ENCODE data around the gene CDC26.

CDC26 gene

DNA sequence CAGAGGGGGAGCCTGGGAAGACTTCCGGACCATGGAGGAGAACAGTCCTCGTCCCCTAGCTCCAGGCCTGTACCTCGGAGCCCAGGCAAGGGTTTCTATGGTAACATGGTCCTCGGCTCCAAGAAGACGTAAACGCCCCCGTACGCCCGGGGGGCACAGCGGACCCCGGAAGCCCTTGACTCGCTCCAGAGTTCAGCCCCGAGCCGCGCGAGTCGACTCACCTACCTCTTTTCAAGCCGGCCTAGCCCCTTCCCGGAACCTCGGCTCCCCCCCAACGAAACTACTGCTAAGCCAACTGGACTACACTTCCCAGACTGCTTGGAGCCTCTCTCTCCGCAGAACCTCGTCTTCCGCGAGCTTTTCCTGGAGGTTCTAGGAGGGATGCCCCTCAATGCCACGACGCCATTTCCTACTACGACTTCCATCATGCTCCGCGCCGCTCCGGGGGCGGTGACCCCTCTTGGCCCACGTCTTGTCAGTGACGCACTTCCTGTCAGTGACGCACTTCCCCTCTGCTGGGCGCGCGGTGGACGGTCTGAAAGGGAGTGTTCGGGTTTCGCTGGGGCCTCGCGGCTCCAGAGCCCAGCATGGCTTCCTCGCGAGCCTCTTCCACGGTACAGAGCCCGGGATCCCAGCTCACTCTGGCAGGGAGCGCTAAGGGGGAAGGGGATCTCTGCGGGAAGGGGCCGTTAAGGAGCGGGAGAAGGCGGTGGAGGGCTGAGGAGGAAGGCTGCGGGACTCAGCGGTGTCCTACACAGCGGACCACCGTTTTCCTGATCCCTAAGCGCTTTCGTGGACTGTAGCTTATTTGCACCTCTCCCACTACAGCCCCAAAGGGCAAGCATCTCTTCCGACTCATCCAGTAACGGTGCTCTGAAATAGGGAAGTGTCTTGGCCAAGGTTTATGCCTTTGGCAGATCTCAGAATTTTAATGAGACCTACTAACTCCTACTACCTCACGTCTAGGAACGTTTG is at the start of gene CDC26, which contains the start of gene PRPF4:
CDC26 (minus strand) TSS at position 416 of the 975 bp plus-strand sequence. CDS start 3,065 bp downstream, outside the sequence.
PRPF4 (plus strand) TSS at position 502 of the 975 bp plus-strand sequence; CDS start at position 588, 86 bp downstream.
- ChIA-PET CTCF (interaction anchor here (0.6 to 5.8 kb wide), 44 partner anchors 11 to 406 kb away, joined by 3 to 96 read pairs (median 5); partner anchors contain the start of genes ALAD, BSPRY, C9orf43 and FKBP15), POLR2A (interaction anchor here (0.7 to 1.4 kb wide), 5 partner anchors 54 to 248 kb away, joined by 3 read pairs; partner anchors contain the start of genes C9orf43, FKBP15, POLE3 and SLC31A1)
- TF ChIP-seq, protein P1, sequence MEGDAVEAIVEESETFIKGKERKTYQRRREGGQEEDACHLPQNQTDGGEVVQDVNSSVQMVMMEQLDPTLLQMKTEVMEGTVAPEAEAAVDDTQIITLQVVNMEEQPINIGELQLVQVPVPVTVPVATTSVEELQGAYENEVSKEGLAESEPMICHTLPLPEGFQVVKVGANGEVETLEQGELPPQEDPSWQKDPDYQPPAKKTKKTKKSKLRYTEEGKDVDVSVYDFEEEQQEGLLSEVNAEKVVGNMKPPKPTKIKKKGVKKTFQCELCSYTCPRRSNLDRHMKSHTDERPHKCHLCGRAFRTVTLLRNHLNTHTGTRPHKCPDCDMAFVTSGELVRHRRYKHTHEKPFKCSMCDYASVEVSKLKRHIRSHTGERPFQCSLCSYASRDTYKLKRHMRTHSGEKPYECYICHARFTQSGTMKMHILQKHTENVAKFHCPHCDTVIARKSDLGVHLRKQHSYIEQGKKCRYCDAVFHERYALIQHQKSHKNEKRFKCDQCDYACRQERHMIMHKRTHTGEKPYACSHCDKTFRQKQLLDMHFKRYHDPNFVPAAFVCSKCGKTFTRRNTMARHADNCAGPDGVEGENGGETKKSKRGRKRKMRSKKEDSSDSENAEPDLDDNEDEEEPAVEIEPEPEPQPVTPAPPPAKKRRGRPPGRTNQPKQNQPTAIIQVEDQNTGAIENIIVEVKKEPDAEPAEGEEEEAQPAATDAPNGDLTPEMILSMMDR (IDR thresholded peaks at IDR 0.05; ENCODE audit: control extremely low read depth, extremely low read depth, low read depth, missing control alignments): no peak
- peak; percentile 97 for DNase-seq (ENCODE audit: extremely low spot score)

DNA sequence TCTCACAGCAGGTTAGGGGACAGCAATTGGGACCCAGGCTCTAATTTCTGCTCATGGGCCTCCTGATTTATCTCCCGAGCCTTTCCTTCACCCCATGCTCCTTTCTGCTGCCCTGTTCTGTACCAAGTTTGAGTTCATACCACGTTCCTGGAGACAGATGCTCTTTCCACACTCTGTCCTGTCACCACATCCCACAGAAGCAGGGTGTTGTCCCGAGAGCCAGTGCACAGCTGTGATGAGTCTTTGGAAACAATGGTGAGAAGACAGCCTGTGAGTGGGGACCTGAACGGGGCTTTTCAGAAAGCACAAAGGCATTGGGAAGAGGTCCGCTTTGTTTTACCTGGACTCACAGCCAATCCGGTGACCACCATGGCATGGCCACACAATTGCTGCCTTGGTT is 47.3 kb upstream of the CDC26 start:
- ChIA-PET CTCF (no interaction called here), POLR2A (no interaction called here)
- TF ChIP-seq, protein P1 (IDR thresholded peaks at IDR 0.05; ENCODE audit: control extremely low read depth, extremely low read depth, low read depth, missing control alignments): no peak
- DNase-seq (ENCODE audit: extremely low spot score): no peak

DNA sequence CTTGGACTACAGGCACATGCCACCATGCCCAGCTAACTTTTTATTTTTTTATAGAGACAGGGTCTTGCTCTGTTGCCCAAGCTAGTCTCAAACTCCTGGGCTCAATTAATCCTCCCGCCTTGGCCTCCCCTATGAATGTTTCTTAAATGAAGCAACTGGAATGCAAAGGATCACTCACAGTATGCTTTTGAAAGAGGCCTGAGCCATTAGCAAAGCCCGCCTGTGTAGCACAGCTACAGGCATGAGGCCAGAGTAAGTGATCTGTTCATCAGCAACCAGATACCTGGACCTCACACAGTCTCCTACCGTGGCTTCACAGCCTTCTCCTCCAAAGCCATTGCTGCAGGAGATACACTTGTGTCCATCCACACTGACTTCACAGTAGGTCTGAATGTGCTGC is 44.7 kb upstream of the CDC26 start:
- DNase-seq (ENCODE audit: extremely low spot score): no peak
- ChIA-PET POLR2A (no interaction called here), CTCF (interaction anchor here (0.7 to 1.8 kb wide), 5 partner anchors 20 to 338 kb away, joined by 3 to 8 read pairs (median 5); partner anchors contain the start of gene WDR31)
- TF ChIP-seq, protein P1 (IDR thresholded peaks at IDR 0.05; ENCODE audit: control extremely low read depth, extremely low read depth, low read depth, missing control alignments): no peak

DNA sequence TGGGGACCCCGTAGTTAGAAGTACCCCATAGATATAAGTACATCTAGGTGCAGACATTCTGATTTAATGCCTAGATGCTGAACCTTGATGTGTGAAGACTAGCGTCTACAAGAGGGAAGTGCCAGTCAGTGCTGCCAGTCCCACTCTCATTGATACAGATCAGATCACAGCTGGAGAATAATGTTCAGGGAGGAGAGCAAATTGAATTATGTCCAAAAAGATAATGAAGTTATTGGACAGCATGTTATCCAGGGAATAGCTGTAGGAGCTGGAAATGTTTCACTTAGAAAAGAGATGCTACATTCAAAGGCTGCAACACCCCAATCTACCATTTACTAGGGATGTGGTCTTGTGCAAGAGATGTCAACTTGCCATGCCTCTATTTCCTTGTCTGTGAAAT is 43.7 kb upstream of the CDC26 start:
- CTCF ChIA-PET: interaction anchor here (1.0 to 1.8 kb wide), 7 partner anchors 12 to 339 kb away, joined by 3 to 8 read pairs (median 3); partner anchors contain the start of genes ALAD and WDR31
- POLR2A ChIA-PET: no interaction called here

DNA sequence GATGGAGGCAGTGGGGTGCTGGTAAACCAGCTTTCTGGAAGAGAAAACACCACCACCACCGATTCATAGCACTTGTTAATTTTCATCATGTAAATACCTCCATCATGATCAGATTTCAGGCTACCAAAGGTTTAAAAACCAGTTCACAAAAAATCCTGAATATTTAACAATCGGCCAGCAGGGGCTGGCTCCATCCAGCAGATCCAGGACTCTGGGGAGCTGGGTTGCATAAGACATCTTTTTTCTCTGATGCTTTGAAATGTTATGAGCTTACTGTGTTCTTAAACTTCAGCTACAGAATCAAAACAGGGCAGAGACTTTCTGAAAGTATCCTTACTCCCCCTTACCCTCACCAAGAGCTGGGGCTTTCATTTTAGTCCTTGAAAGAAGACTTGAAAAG is 42.4 kb upstream of the CDC26 start:
- POLR2A ChIA-PET: no interaction called here
- CTCF ChIA-PET: interaction anchor here (0.7 to 1.6 kb wide), 4 partner anchors 11 to 128 kb away, joined by 3 read pairs; no protein-coding TSS in a partner anchor

More for the DNA sequence above, 43.7 kb upstream of the CDC26 start:
- TF ChIP-seq, protein P1 (IDR thresholded peaks at IDR 0.05; ENCODE audit: control extremely low read depth, extremely low read depth, low read depth, missing control alignments): no peak
- DNase-seq (ENCODE audit: extremely low spot score): no peak

DNA sequence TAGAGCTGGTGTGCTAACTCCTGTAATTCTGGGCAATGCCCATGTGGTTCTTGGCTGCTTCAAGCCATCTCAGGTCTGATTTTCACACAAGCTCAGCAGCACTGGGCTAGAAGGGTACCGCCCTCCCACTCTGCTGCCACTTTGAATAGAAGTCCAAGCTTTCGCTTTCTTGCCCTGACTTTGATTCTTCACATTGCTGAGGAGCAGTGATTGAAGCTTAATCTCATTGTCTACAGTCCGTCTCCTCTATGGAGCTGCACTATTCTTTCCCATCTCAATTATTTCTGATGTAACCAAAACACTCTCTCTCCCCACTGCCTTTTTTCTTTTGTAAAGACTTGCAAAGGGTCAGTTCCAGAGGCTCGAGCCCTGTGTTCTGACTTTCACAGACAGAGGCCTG is 40.7 kb upstream of the CDC26 start:
- ChIA-PET CTCF (interaction anchor here (0.9 to 1.8 kb wide), 3 partner anchors 12 to 24 kb away, joined by 4 read pairs; partner anchors contain the start of gene WDR31), POLR2A (no interaction called here)

More for the DNA sequence above, 42.4 kb upstream of the CDC26 start:
- TF ChIP-seq, protein P1 (IDR thresholded peaks at IDR 0.05; ENCODE audit: control extremely low read depth, extremely low read depth, low read depth, missing control alignments): no peak
- DNase-seq (ENCODE audit: extremely low spot score): no peak

More for the DNA sequence above, 40.7 kb upstream of the CDC26 start:
- DNase-seq (ENCODE audit: extremely low spot score): no peak
- TF ChIP-seq, protein P1 (IDR thresholded peaks at IDR 0.05; ENCODE audit: control extremely low read depth, extremely low read depth, low read depth, missing control alignments): no peak
